ENCODE results near the gene WDFY4. TPM values are rescaled to one million over a fixed set of nuclear protein-coding genes. Genes with fewer than 3 reads are reported as not detected.
A peak's percentile ranks its signal among the peaks of the same experiment; 100 is the strongest.

The WDFY4 gene
- total and polyA plus RNA-seq, 2 of the 13 experiments (the other 11 are each of a cell fraction or from before 2014, with no cell fraction given): not detected

- TF ChIP-seq BHLHE40 (IDR thresholded peaks at IDR 0.05; ENCODE audit: low read length) (peak; percentile 10; the same call in 1 of the 2 replicates), ZNF639 (CRISPR knock-in tag; conservative IDR thresholded peaks at IDR 0.05) (no peak), YY1 (IDR thresholded peaks at IDR 0.05; ENCODE audit: insufficient read depth, insufficient replicate concordance, low read depth, low read length) (peak; percentile 75), TRIM22 (IDR thresholded peaks at IDR 0.05) (no peak), ZBTB3 (CRISPR knock-in tag; IDR thresholded peaks at IDR 0.05; ENCODE audit: borderline replicate concordance, low read depth) (no peak), ZNF563 (CRISPR knock-in tag; IDR thresholded peaks at IDR 0.05) (no peak), ZNF282 (IDR thresholded peaks at IDR 0.05; ENCODE audit: partially characterized antibody) (no peak), ZNF556 (CRISPR knock-in tag; IDR thresholded peaks at IDR 0.05; ENCODE audit: borderline replicate concordance) (0 out of 2 replicates have a peak, but pooled peaks have one; percentile 57), KDM1A (CRISPR knock-in tag; IDR thresholded peaks at IDR 0.05) (no peak), ZSCAN21 (CRISPR knock-in tag; IDR thresholded peaks at IDR 0.05; ENCODE audit: borderline replicate concordance) (peak; percentile 35; the same call in 1 of the 2 replicates), ZNF264 (CRISPR knock-in tag; IDR thresholded peaks at IDR 0.05) (no peak), SPEN (CRISPR knock-in tag; IDR thresholded peaks at IDR 0.05; ENCODE audit: low read depth) (peak; percentile 76), ZNF777 (CRISPR knock-in tag; IDR thresholded peaks at IDR 0.05) (peak; percentile 50; the same call in 1 of the 2 replicates), CEBPG (CRISPR knock-in tag; IDR thresholded peaks at IDR 0.05) (peak; percentile 65), BRF2 (CRISPR knock-in tag; IDR thresholded peaks at IDR 0.05) (no peak), HNF4G (IDR thresholded peaks at IDR 0.05; ENCODE audit: borderline replicate concordance, low read depth, low read length) (no peak), HNF4G (CRISPR knock-in tag; IDR thresholded peaks at IDR 0.05; ENCODE audit: borderline replicate concordance, low read depth) (no peak), SAFB2 (CRISPR knock-in tag; IDR thresholded peaks at IDR 0.05; ENCODE audit: borderline replicate concordance, low read depth) (peak; percentile 70), RELA (CRISPR knock-in tag; IDR thresholded peaks at IDR 0.05) (no peak), TFDP1 (CRISPR knock-in tag; IDR thresholded peaks at IDR 0.05; ENCODE audit: borderline replicate concordance) (peak; percentile 48; the same call in 1 of the 2 replicates), HINFP (CRISPR knock-in tag; IDR thresholded peaks at IDR 0.05; ENCODE audit: low read depth) (no peak), ZNF75D (CRISPR knock-in tag; IDR thresholded peaks at IDR 0.05; ENCODE audit: borderline replicate concordance) (no peak), ZBTB42 (CRISPR knock-in tag; IDR thresholded peaks at IDR 0.05) (no peak), TBX3 (IDR thresholded peaks at IDR 0.05; ENCODE audit: borderline replicate concordance) (no peak), ZNF546 (CRISPR knock-in tag; conservative IDR thresholded peaks at IDR 0.05) (peak; percentile 53; the same call in 1 of the 2 replicates)
Observed at GRCh38 chr10:48656241-48656913, 28.3 kb upstream of the WDFY4 start (continued).

Measured in HepG2 (cell line).